HepG2 (cell line): ENCODE results near the gene IP6K3. TPM values are rescaled to one million over a fixed set of nuclear protein-coding genes. Genes with fewer than 3 reads are reported as not detected.

Experiments
- ATF3 ChIP-seq: sonication (generic); formaldehyde crosslinking; IDR thresholded peaks from 2 replicates; pipeline ENCODE4 v1.4.0; 2020; ENCODE audit warnings: missing genetic modification reagents
- CTCF ChIP-seq: sonication (generic); formaldehyde crosslinking; IDR thresholded peaks from 2 replicates; pipeline ENCODE4 v1.5.0; 2020; ENCODE audit warnings: mild to moderate bottlenecking, missing genetic modification reagents, moderate library complexity
- FOXC1 ChIP-seq: sonication (generic); formaldehyde crosslinking; IDR thresholded peaks from 2 replicates; pipeline ENCODE4 v1.8.0; 2022; ENCODE audit warnings: mild to moderate bottlenecking, missing genetic modification reagents, borderline replicate concordance
- GATAD1 ChIP-seq: IDR thresholded peaks from 2 replicates; pipeline ENCODE4 v1.6.1; 2016; ENCODE audit warnings: missing genetic modification reagents, missing compliant biosample characterization
- HHEX ChIP-seq: IDR thresholded peaks from 2 replicates; pipeline ENCODE4 v1.6.1; 2016; ENCODE audit warnings: control low read depth
- HNF1B ChIP-seq: sonication (generic); formaldehyde crosslinking; IDR thresholded peaks from 2 replicates; pipeline ENCODE4 v1.5.1; 2020; ENCODE audit warnings: mild to moderate bottlenecking, moderate library complexity, missing genetic modification reagents
- MYNN ChIP-seq: sonication (generic); formaldehyde crosslinking; IDR thresholded peaks from 2 replicates; pipeline ENCODE4 v1.4.0; 2020; ENCODE audit warnings: mild to moderate bottlenecking, low read depth, missing genetic modification reagents
- RFX5 ChIP-seq: IDR thresholded peaks from 2 replicates; pipeline ENCODE4 v1.6.1; 2011; ENCODE audit warnings: low read depth, low read length, improper control_type of control experiment
- SALL1 ChIP-seq: sonication (generic); formaldehyde crosslinking; IDR thresholded peaks from 2 replicates; pipeline ENCODE4 v1.8.0; 2022; ENCODE audit warnings: mild to moderate bottlenecking, missing genetic modification reagents
- SAP130 ChIP-seq: IDR thresholded peaks from 2 replicates; pipeline ENCODE4 v1.6.1; 2016; ENCODE audit warnings: low read depth
- SMAD1 ChIP-seq: sonication (generic); formaldehyde crosslinking; IDR thresholded peaks from 2 replicates; pipeline ENCODE4 v1.4.0; 2020; ENCODE audit warnings: missing genetic modification reagents, low read depth, mild to moderate bottlenecking, borderline replicate concordance
- ZBTB25 ChIP-seq: IDR thresholded peaks from 2 replicates; pipeline ENCODE4 v1.6.1; 2018; ENCODE audit warnings: missing genetic modification reagents
- ZBTB44 ChIP-seq: sonication (generic); formaldehyde crosslinking; IDR thresholded peaks from 2 replicates; pipeline ENCODE4 v1.4.0; 2020; ENCODE audit warnings: missing genetic modification reagents
- ZNF253 ChIP-seq: sonication (generic); formaldehyde crosslinking; IDR thresholded peaks from 2 replicates; pipeline ENCODE4 v1.8.0; 2022; ENCODE audit warnings: mild to moderate bottlenecking, missing genetic modification reagents, borderline replicate concordance
- ZNF326 ChIP-seq: sonication (generic); formaldehyde crosslinking; IDR thresholded peaks from 2 replicates; pipeline ENCODE4 v1.4.0; 2020; ENCODE audit warnings: missing genetic modification reagents, borderline replicate concordance
- ZNF574 ChIP-seq: sonication (generic); formaldehyde crosslinking; IDR thresholded peaks from 2 replicates; pipeline ENCODE4 v1.4.0; 2020; ENCODE audit warnings: missing genetic modification reagents
- ZNF614 ChIP-seq: IDR thresholded peaks from 2 replicates; pipeline ENCODE4 v1.6.1; 2018; ENCODE audit warnings: missing biosample characterization, missing genetic modification reagents, inconsistent platforms, borderline replicate concordance
- polyA plus RNA-seq, 8 experiments: library from polyadenylated mRNA; depleted of rRNA in 3 of 8; stranded (reverse) in 7 of 8; unstranded in 1 of 8; fragments of >200 nt; fragmentation: Illumina TruSeq in 4 of 8; extraction: Trizol in 4 of 8; gene quantifications; 2 replicates each; pipeline versions ENCODE4 v1.2.1 to v1.2.3, GENCODE V29; 2011 to 2016; ENCODE audit warnings: low read depth in 4 of 8, missing spikeins in 1 of 8, mixed read lengths in 1 of 8; ENCODE audit not compliant: insufficient read depth in 1 of 8
- total RNA-seq, 5 experiments: library from RNA; depleted of rRNA; stranded (reverse); fragments of >200 nt; fragmentation: Illumina TruSeq; extraction: Trizol; gene quantifications; 2 replicates each; pipeline ENCODE4 v1.2.3, GENCODE V29; 2016; ENCODE audit warnings: low read depth in 1 of 5

The IP6K3 gene
- total and polyA plus RNA-seq, 2 of the 13 experiments (the other 11 are each of a cell fraction or from before 2014, with no cell fraction given), result 0.11 to 0.18 TPM

GRCh38 chr6:33744001-33744848 is 2.5 kb downstream of the IP6K3 start (continued):
- TF ChIP-seq SALL1 (CRISPR knock-in tag) (peak; percentile 36; the same call in 1 of the 2 replicates), ZNF326 (CRISPR knock-in tag) (0 out of 2 replicates have a peak, but pooled peaks have one; percentile 58), GATAD1 (CRISPR knock-in tag) (peak; percentile 61; the same call in 1 of the 2 replicates), RFX5 (peak; percentile 89), ZNF614 (CRISPR knock-in tag) (peak; percentile 76; the same call in 1 of the 2 replicates), ATF3 (CRISPR knock-in tag) (0 out of 2 replicates have a peak, but pooled peaks have one; percentile 49), HNF1B (CRISPR knock-in tag) (peak; percentile 70), MYNN (CRISPR knock-in tag) (0 out of 2 replicates have a peak, but pooled peaks have one; percentile 74), ZNF574 (CRISPR knock-in tag) (no peak), SAP130 (0 out of 2 replicates have a peak, but pooled peaks have one; percentile 29), CTCF (peak; percentile 98), ZBTB44 (CRISPR knock-in tag) (peak; percentile 61; the same call in 1 of the 2 replicates), FOXC1 (CRISPR knock-in tag) (0 out of 2 replicates have a peak, but pooled peaks have one; percentile 17), HHEX (no peak), SMAD1 (peak; percentile 36; the same call in 1 of the 2 replicates), ZNF253 (CRISPR knock-in tag) (peak; percentile 31; the same call in 1 of the 2 replicates), ZBTB25 (CRISPR knock-in tag) (0 out of 2 replicates have a peak, but pooled peaks have one; percentile 37)
